Suppressor macrophage (primary cell): ENCODE results near the gene D2HGDH.
"Not testable (repeated sequence)": the region's sequence is repeated elsewhere in the genome, so short reads cannot be mapped to it uniquely, and the experiment has no call there.

ENCODE experiments used
- DNase-seq, 4 experiments: peaks; one replicate each; pipeline ENCODE4 v3.0.0-alpha.2; 2020 to 2022

Gene D2HGDH

GRCh38 chr2:241794250-241794823 lies 59.9 kb downstream of the D2HGDH start:
- DNase-seq: peak in 1 of 4 experiments; percentile 1

- peak in 1 of 4 experiments; percentile 1 for DNase-seq
These were observed 60.9 kb downstream of the D2HGDH start for GRCh38 chr2:241795021-241795999.

- DNase-seq: no peak
These were observed 61.8 kb downstream of the D2HGDH start for GRCh38 chr2:241796209-241796608.

GRCh38 chr2:241796610-241797138 lies 62.2 kb downstream of the D2HGDH start:
- no peak for DNase-seq

GRCh38 chr2:241797441-241798080 lies 63.1 kb downstream of the D2HGDH start:
- DNase-seq: no peak

DNA sequence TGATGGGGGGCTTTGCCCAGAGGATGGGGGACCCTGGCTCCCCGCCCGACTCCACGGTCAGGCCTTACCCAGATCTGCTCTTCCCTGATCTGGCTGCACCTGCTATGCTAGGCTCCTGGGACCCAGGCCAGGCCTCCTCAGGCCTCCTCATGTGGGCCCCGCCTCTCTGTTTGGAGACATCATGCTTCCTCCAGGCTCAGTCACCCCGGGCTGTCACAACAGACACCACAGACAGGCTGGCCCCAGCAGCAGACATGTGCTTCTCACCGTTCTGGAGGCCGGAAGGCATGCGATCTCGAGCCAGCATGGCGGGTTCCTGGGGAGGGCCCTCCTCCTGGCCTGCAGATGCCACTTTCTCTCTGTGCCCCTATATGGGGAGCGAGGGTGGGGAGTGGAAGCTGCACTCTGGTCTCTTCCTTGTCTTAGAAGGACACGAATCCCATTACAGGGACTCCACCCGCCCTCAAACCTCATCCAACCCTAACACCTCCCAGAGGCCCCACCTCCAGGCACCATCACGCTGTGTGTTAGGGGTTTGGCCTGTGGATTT lies 63.7 kb downstream of the D2HGDH start:
- DNase-seq: no peak

DNA sequence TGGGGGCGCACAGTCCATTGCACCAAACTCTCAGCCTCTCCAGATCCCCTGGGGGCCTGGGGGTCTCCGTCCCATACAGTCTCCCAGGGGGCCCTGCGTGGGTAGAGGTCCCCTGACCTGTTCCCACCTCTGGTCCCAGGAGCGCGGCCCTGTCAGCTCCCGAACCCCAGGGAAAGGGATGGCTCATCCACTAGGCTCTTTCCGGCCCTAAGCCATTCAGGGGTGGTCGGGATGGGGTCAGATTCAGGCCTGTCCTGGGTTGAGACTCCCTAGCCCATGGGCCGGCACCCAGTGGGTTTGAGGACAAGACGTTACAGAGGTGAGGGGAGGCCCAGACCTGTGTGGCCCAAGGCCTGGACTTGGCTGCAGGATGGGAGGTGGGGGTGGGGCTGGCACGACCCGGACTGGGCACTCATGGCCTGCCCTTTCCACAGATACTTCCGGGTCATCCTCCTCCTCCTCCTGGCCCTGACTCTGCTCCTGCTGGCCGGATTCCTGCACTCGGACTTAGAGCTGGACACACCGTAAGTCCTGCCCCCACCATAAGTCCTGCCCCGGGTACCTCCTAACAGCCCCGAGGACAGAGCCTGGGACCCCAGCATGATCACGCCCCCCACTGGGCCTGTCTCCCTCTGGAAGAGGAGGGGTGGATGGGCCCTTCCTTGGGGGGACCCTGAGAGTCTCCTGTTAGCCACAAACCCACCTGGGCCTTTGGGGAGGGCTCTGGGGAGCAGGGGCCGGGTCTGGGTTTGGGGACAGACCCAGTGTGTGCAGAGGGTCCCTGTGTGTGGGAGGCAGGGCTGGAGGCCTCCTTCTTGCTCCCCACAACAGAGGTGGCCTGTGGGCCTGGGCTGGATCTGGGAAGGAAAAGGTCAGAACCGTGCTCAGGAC lies 64.4 kb downstream of the D2HGDH start:
- no peak for DNase-seq

- no peak for DNase-seq
These were observed 65.2 kb downstream of the D2HGDH start for GRCh38 chr2:241799522-241800197.

DNA sequence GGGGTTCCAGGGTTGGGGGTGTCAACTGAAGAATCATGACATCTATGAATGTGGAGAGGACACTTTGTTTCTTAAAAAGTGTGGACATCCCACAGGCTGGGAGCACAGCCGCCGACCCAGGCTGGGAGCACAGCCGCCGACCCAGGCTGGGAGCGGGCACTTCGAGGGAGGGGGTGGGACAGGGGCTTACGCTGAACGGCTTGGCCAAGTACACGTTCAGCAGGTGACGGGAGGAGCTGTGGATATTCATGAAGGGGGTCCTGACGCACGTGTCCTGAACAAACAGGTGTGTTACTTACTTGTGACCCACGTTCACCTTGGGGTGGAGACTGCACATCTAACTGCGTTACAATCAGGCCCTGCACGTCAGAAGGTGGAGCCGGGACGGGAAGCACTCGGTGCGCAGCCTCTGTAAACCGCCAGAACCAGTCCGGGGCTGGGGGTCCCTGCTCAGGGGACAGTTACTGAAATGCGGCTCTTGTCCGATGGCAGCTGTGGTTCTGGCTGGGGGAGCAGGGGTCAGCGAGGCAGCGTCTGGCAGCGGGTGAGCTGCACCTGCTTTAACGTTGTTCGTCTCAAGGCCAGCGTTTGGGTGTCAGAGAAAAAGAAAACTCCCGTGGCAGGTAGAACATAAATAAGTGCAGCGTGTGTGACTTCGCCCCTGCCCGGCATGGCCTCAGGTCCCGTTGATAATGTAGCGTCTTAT lies 65.9 kb downstream of the D2HGDH start:
- DNase-seq: not testable (repeated sequence)

DNA sequence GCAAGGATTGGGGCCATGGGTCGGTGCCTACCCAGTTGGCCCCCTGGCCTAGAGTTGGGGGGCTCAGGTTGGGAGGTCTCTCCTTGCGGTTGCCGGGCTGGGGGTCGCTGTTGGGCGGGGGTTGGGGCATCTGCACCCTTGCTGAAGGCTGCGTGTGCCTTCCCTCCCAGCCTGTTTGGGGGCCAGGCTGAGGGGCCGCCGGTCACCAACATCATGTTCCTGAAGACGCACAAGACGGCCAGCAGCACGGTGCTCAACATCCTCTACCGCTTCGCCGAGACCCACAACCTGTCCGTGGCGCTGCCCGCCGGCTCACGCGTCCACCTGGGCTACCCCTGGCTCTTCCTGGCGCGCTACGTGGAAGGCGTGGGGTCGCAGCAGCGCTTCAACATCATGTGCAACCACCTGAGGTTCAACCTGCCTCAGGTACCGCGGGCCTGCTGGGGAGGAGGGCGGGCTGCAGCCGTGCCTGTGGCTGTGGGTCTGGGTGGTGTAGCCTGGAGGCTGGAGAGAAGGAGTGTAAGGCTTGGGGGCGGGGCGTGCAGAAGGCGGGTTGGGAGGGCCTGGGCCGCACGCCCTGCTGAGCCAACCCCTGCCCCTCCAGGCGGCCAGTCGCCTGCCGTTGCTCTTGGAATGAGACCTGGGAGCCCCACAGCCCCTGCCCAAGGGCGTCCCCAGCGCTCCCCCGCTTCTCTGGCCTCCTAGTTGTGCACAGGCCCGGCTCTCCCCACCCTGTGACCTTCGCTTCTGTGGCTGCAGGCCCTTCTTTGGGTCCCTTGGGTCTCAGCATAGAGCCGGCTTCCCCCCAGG lies 67.4 kb downstream of the D2HGDH start:
- no peak for DNase-seq

DNA sequence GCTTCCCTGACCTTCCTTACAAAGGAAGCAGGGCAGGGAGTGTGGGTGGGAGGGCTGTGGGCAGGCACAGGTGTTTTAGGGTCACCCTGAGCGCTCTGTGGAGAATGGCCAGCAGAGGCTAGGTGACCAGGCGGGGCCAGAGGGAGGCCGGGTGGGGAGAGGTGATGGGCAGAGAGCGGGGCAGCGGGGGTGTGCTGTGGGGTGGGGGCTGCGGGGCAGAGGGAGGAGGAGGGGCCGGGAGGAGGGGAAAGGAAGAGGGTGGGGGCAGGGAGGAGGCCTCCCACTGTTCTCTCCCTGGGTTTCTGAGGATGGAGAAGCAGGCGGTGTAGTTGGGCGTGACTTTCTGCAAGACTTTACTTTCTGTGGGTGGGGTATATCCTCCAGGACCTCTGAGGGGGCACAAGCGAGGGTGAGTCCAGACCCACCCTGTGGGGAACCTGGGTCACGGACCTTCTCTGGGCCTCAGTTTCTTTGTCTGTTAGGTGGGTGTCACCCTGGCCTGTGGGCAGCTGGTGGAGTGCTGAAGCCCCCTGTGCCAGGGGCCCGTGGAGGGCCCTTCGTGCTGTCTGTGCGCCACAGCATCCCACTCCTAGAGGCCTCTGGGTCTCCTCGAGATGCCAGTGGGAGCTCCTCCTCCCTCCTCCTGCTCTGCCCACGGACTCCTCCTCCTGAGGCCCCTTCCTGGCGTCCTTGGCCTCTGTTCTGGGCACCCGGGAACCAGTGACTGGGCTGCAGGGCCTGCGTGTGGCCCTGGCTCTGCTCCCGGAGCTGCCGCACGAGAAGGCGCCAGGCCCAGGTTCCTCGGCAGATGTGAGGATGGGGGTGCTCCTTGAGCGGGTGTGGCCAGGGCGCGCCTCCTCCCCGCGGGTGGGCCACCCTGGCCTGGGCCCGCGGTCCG lies 68.2 kb downstream of the D2HGDH start:
- no peak for DNase-seq

DNA sequence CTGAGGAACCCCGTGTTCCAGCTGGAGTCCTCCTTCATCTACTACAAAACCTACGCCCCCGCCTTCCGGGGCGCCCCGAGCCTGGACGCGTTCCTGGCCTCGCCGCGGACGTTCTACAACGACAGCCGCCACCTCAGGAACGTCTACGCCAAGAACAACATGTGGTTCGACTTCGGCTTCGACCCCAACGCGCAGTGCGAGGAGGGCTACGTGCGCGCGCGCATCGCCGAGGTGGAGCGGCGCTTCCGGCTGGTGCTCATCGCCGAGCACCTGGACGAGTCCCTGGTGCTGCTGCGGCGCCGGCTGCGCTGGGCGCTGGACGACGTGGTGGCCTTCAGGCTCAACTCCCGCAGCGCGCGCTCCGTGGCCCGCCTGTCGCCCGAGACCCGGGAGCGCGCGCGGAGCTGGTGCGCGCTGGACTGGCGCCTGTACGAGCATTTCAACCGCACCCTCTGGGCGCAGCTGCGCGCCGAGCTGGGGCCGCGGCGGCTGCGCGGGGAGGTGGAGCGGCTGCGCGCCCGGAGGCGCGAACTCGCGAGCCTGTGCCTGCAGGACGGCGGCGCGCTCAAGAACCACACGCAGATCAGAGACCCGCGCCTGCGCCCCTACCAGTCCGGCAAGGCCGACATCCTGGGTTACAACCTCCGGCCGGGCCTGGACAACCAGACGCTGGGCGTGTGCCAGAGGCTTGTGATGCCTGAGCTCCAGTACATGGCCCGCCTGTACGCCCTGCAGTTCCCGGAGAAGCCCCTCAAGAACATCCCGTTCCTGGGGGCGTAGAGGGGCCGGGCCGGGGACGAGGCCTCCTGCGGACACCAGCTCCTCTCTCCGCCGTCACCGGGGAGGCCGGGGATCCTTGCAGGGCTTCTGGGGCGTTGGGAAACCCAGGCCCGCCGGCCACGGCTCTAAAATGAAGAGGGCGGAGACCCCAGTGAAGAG lies 69.2 kb downstream of the D2HGDH start:
- DNase-seq: peak; percentile 35 to 65 (median 39)

- DNase-seq: peak; percentile 34 to 65 (median 38)
These were observed 70.1 kb downstream of the D2HGDH start for GRCh38 chr2:241804326-241805229.

GRCh38 chr2:241806217-241806616 lies 71.8 kb downstream of the D2HGDH start:
- DNase-seq: not testable (repeated sequence)

- no peak for DNase-seq
These were observed 73.8 kb downstream of the D2HGDH start for GRCh38 chr2:241808051-241808720.
